ENCODE results near the gene IVD. TPM values are rescaled to one million over a fixed set of nuclear protein-coding genes. Genes with fewer than 3 reads are reported as not detected.

Gene IVD
- total and polyA plus RNA-seq, 2 donors (not counting 1 experiment from before 2014, with no cell fraction given), result 41.7 to 106 TPM

DNA sequence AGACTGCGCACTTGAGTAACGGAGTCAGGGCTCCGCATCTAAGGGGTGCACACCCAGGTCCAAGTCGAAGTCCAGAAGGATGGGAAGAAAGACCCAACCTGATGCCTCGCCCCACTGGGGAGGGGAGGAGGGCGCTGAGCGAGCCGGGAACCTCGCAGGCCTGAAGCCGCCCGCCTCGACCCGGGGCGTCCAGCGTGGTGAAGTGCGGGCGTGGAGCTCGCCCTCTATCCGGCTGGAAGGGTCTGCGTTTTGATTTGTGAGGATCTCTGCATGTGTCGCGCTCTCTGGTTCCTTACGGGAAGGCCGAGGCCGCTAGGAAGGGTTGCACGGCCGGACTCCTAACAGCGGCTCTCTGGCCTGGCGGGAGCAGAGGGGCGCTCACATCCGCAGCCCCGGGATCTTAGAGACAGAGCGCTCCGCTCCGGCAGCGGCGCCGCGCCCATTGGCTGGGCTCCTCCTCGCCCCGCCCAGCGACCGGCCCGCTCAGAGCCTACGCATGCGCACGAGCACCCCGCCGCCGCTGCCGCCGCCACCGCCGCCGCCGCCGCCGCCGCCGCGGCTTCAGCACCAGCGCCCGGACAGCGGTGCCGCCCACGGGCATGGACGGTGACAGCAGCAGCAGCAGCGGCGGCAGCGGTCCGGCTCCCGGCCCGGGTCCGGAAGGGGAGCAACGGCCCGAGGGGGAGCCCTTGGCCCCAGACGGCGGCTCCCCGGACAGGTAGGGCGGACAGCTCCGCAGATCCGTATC is 47.7 kb upstream of the IVD start, which contains the start of gene DISP2:
Gene DISP2 (plus strand): TSS at position 497 of the 748 bp plus-strand sequence. CDS start 103 bp downstream, at position 600.
- H2AFZ ChIP-seq (ENCODE audit: insufficient read depth, low read depth, low read length, poor library complexity, severe bottlenecking), result peak within 1 kb of the TSS; percentile 75
- DNase-seq, result peak; percentile 95
- H3K4me2 ChIP-seq (replicated peaks; ENCODE audit: low read depth, low read length, poor library complexity, severe bottlenecking), result peak within 1 kb of the TSS; percentile 98
- H3K27me3 ChIP-seq (replicated peaks in 1 of 4; ENCODE audit: control extremely low read depth in 1 of 4, control insufficient read depth in 3 of 4, insufficient read depth in 4 of 4, low read length in 3 of 4), result peaks cover 0 to 6% (median 0%) of the 10 kb centered on the region in 4 experiments
- H3K9me3 ChIP-seq (ENCODE audit: control extremely low read depth in 1 of 3, control insufficient read depth in 2 of 3, insufficient read depth in 1 of 3, low read length in 2 of 3), result no peaks in the 10 kb centered on the region
- H3K79me2 ChIP-seq (ENCODE audit: control insufficient read depth, insufficient read depth, low read length), result peaks cover 2% of the 10 kb centered on the region
- H3K27ac ChIP-seq (ENCODE audit: low read length in 2 of 2), result no peak within 1 kb of the TSS
- ATAC-seq (ENCODE audit: low read depth), result peak; percentile 93
- Mint-ChIP-seq H3K27ac (peak within 1 kb of the TSS; percentile 59), H3K4me3 (peak within 1 kb of the TSS; percentile 88), H3K4me1 (peaks cover 12% of the 10 kb centered on the region), H3K27me3 (peaks cover 8% of the 10 kb centered on the region), H3K9me3 (ENCODE audit: insufficient read depth) (no peaks in the 10 kb centered on the region)
- TF ChIP-seq, protein P1, sequence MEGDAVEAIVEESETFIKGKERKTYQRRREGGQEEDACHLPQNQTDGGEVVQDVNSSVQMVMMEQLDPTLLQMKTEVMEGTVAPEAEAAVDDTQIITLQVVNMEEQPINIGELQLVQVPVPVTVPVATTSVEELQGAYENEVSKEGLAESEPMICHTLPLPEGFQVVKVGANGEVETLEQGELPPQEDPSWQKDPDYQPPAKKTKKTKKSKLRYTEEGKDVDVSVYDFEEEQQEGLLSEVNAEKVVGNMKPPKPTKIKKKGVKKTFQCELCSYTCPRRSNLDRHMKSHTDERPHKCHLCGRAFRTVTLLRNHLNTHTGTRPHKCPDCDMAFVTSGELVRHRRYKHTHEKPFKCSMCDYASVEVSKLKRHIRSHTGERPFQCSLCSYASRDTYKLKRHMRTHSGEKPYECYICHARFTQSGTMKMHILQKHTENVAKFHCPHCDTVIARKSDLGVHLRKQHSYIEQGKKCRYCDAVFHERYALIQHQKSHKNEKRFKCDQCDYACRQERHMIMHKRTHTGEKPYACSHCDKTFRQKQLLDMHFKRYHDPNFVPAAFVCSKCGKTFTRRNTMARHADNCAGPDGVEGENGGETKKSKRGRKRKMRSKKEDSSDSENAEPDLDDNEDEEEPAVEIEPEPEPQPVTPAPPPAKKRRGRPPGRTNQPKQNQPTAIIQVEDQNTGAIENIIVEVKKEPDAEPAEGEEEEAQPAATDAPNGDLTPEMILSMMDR (IDR thresholded peaks at IDR 0.05), result no peak
- no peak for TF ChIP-seq EZH2 (IDR thresholded peaks at IDR 0.05; ENCODE audit: borderline replicate concordance, insufficient read depth, low read depth, low read length, poor library complexity, severe bottlenecking)
- intact Hi-C loops (cut with micrococcal nuclease), result loop anchor here (1.0 kb wide), 3 partner anchors 10 to 82 kb away; partner anchors contain the start of genes BAHD1 and KNSTRN
- H3K36me3 ChIP-seq (replicated peaks in 1 of 2; ENCODE audit: control extremely low read depth in 1 of 2, control insufficient read depth in 1 of 2, extremely low read depth in 1 of 2, insufficient read depth in 2 of 2, low read length in 1 of 2), result peaks cover 0 to 7% of the 10 kb centered on the region in 2 experiments
- H4K20me1 ChIP-seq (ENCODE audit: control insufficient read depth, insufficient read depth, low read length, poor library complexity, severe bottlenecking), result peaks cover 26% of the 10 kb centered on the region
- POLR2A ChIA-PET, result interaction anchor here (1.1 kb wide), 3 partner anchors 11 to 212 kb away, joined by 3 to 5 read pairs (median 4); no protein-coding TSS in a partner anchor
- peak within 1 kb of the TSS; percentile 73 for H3K9ac ChIP-seq (ENCODE audit: low read length)
- peaks cover 6 to 11% of the 10 kb centered on the region in 2 donors for H3K4me1 ChIP-seq (ENCODE audit: control insufficient read depth in 2 of 2, insufficient read depth in 2 of 2, low read length in 2 of 2)
- CTCF ChIA-PET, result interaction anchor here (0.7 to 2.4 kb wide), 6 partner anchors 9 to 79 kb away, joined by 3 to 12 read pairs (median 3); no protein-coding TSS in a partner anchor
- peak within 1 kb of the TSS in 4 of 5 experiments; percentile 48 to 78 (median 58) for H3K4me3 ChIP-seq (ENCODE audit: control extremely low read depth in 1 of 5, extremely low read depth in 1 of 5, insufficient read depth in 1 of 5, low read depth in 2 of 5, low read length in 4 of 5)
- 2% methylated on average over 80 of the region's 82 CpGs for WGBS (ENCODE audit: insufficient coverage)
